ENCODE results near the gene HDHD2.
A peak's percentile ranks its signal among the peaks of the same experiment; 100 is the strongest.

HDHD2 gene

DNA sequence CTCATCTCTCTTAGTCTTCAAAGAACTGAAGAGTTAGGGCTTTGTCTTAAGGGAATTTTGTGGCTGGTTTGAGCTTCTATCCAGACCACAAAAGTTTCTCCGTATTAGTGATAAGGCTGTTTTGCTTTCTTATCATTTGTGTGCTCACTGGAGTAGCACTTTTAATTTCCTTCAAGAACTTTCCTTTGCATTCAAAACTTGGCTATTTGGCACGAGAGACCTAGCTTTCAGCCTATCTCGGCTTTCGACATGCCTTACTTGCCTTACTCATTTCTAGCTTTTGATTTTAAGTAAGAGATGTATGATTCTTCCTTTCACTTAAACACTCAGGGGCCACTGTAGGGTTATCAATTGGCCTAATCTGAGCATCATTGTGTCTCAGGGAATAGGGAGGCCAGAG, 29.9 kb downstream of the HDHD2 start:
- TF ChIP-seq, protein P1, sequence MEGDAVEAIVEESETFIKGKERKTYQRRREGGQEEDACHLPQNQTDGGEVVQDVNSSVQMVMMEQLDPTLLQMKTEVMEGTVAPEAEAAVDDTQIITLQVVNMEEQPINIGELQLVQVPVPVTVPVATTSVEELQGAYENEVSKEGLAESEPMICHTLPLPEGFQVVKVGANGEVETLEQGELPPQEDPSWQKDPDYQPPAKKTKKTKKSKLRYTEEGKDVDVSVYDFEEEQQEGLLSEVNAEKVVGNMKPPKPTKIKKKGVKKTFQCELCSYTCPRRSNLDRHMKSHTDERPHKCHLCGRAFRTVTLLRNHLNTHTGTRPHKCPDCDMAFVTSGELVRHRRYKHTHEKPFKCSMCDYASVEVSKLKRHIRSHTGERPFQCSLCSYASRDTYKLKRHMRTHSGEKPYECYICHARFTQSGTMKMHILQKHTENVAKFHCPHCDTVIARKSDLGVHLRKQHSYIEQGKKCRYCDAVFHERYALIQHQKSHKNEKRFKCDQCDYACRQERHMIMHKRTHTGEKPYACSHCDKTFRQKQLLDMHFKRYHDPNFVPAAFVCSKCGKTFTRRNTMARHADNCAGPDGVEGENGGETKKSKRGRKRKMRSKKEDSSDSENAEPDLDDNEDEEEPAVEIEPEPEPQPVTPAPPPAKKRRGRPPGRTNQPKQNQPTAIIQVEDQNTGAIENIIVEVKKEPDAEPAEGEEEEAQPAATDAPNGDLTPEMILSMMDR (IDR thresholded peaks at IDR 0.05; ENCODE audit: low read depth, low read length), result no peak
- in situ Hi-C loops (cut with HindIII; ENCODE audit: low sequenced_read_pairs), result no loop called here
- H3K4me3 ChIP-seq (ENCODE audit: low read depth, low read length), result no peak overlapping the region
- no peak for DNase-seq (ENCODE audit: low read depth, low spot score)

DNA sequence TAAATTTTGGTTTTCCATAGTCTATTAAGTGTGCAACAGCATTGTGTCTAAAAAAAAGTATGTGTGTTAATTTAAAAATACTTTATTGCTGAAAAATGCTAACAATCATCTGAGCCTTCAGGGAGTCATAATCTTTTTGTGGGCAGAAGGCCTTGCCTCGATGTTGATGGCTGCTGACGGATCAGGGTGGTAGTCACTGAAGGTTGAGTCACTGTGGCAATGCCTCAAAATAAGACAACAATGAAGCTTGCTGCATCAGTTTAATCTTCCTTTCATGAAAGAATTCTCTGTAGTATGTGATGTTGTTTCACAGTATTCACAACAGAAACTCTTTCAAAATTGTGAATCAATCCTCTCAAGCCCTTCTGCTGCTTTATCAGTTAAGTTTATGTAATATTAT, 31.3 kb downstream of the HDHD2 start:
- no peak overlapping the region for H3K4me3 ChIP-seq (ENCODE audit: low read depth, low read length)
- TF ChIP-seq, protein P1 (IDR thresholded peaks at IDR 0.05; ENCODE audit: low read depth, low read length), result no peak
- in situ Hi-C loops (cut with HindIII; ENCODE audit: low sequenced_read_pairs), result no loop called here
- peak; percentile 17 for DNase-seq (ENCODE audit: low read depth, low spot score)

DNA sequence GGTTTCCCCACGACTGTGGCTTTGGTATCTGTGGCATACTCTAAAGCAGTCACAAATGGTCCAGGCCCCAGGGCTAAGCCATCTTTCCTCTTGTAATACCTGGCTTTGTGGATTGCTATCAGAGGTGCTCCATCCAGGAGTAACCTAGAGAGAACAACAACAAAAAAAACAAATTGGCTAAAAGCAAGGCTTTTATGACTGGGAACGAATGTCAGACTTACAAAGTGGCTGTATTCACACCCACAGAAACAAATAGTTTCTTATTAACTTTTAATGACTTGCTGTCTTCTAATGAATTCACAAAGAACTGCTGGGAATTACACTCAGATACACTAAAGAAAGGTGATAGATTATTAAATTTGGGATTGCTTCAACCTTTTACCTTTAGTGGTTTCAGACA, 35.1 kb downstream of the HDHD2 start:
- H3K4me3 ChIP-seq (ENCODE audit: low read depth, low read length), result no peak overlapping the region
- TF ChIP-seq, protein P1 (IDR thresholded peaks at IDR 0.05; ENCODE audit: low read depth, low read length), result no peak
- DNase-seq (ENCODE audit: low read depth, low spot score), result no peak
- in situ Hi-C loops (cut with HindIII; ENCODE audit: low sequenced_read_pairs), result no loop called here

DNA sequence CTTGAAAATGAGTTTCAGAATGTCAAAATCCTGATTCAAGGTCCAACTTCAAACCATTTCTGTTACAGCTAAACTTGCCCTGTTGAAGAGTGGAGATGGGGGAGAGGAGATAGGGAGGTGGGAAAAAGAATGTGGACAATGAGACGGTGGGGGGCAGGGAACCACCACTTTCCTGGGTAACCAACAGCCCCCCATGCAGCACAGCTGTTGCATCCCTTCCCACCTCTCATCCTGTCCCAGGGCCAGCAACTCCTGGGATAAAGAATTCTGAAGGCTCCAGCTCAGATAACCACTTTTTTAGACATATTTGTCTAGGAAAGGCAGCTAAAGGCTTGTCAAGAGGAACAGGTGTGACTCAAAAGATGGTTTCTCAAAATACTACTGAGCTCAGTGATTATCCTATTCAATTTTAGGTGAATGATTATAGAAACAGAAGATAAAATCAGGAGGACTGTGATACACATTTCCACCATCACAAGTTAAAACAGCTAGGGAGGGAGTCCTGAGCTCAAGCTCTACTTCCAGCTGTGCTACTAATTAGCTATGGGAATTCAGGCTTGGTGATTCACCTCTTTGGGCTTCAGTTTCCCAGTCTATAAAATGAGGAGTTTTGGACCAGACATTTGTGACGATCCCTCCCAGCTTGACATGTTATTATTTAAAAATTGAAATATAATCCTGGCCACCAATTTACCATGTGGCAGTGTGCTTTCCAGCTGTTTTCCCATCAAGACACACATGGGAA, 36.3 kb downstream of the HDHD2 start:
- peak; percentile 51 for DNase-seq (ENCODE audit: low read depth, low spot score)
- H3K4me3 ChIP-seq (ENCODE audit: low read depth, low read length), result no peak overlapping the region
- TF ChIP-seq, protein P1 (IDR thresholded peaks at IDR 0.05; ENCODE audit: low read depth, low read length), result no peak
- in situ Hi-C loops (cut with HindIII; ENCODE audit: low sequenced_read_pairs), result no loop called here

DNA sequence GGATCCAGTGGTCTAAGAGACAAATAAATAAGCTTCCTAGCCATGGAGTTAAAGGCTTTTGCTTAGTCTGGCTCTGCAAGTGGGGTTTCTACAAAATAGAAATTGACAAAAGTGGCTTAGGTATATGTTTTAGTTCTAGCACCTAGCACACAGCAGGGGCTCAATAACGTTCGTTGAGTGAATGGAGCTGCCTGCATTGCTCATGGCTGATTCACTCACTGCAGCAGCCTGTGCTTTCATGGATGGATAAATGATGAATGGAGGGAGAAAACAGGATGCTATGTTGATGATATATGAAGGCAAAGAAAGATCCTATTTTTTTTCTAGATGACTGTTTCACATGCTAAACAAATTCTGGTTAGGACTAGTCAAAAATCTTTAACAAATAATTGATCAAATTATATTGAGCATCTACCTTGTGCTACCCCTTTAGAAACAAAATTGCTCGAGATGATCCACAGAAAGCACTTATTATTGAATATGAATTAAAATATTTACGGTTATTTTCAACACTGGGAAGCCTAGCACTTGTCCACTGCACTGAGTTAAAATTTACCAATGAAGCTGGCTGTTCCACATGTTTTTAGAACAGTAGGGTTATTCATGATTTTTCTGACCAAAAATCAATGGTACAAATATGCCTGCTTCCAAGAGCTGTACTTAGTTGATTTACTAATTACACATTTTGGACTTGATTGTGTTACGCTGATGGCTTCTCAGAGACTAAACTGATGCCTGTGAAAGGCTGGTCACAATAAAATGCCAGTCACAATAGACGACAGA, 39.6 kb downstream of the HDHD2 start:
- TF ChIP-seq, protein P1 (IDR thresholded peaks at IDR 0.05; ENCODE audit: low read depth, low read length), result no peak
- in situ Hi-C loops (cut with HindIII; ENCODE audit: low sequenced_read_pairs), result no loop called here
- no peak overlapping the region for H3K4me3 ChIP-seq (ENCODE audit: low read depth, low read length)
- peak; percentile 15 for DNase-seq (ENCODE audit: low read depth, low spot score)

DNA sequence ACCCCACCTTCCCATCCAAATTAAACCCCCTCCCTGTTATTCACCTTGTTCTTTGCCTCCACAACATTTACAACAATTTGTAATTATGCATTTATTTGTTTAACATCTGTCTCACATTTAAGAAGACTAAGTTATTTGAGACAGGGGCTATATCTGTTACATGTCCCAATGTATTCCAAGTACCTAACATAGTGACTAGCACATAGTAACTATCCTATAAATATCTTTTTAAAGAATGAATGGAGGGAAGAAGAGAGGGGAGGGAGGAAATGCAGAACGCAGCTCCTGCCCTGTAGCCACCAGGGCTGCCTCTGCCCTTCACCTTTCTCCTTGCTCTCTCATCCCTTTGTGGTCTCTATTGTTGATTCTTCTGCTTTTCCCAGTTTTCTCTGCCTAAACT, 40.6 kb downstream of the HDHD2 start:
- TF ChIP-seq, protein P1 (IDR thresholded peaks at IDR 0.05; ENCODE audit: low read depth, low read length), result no peak
- no peak for DNase-seq (ENCODE audit: low read depth, low spot score)
- in situ Hi-C loops (cut with HindIII; ENCODE audit: low sequenced_read_pairs), result no loop called here
- no peak overlapping the region for H3K4me3 ChIP-seq (ENCODE audit: low read depth, low read length)
